Aorta (tissue), 5 donors: ENCODE results near the gene SYCE3. TPM values are rescaled to one million over a fixed set of nuclear protein-coding genes. Genes with fewer than 3 reads are reported as not detected.
"Not testable (repeated sequence)": the region's sequence is repeated elsewhere in the genome, so short reads cannot be mapped to it uniquely, and the experiment has no call there.

ENCODE experiments used
- ATAC-seq: fragments of 200-7000 bp; cut with Tn5 transposase; one replicate; pipeline ENCODE4 v1.9.1; 2022; ENCODE audit warnings: moderate library complexity; ENCODE audit not compliant: low FRiP score
- DNase-seq, 2 donors: peaks; one replicate each; pipeline ENCODE4 v3.0.0-alpha.2; 2020
- H3K27ac ChIP-seq, 2 donors: one replicate each; pipeline ENCODE4 v1.5.1; 2013; ENCODE audit warnings: low read length in 2 of 2, mild to moderate bottlenecking in 2 of 2, moderate library complexity in 2 of 2, control low read depth in 1 of 2, inconsistent platforms in 1 of 2, low read depth in 1 of 2
- H3K27me3 ChIP-seq, 2 donors: one replicate each; pipeline ENCODE4 v1.6.1; 2013; ENCODE audit warnings: control low read depth in 1 of 2, low read length in 1 of 2, mild to moderate bottlenecking in 1 of 2, moderate library complexity in 1 of 2; ENCODE audit not compliant: insufficient read depth in 2 of 2, control insufficient read depth in 1 of 2
- H3K36me3 ChIP-seq, 2 donors: one replicate each; pipeline ENCODE4 v1.6.1; 2013; ENCODE audit warnings: control low read depth in 1 of 2, low read length in 1 of 2, mild to moderate bottlenecking in 1 of 2; ENCODE audit not compliant: insufficient read depth in 2 of 2, control insufficient read depth in 1 of 2
- H3K4me1 ChIP-seq, 2 donors: one replicate each; pipeline ENCODE4 v1.6.1; 2013; ENCODE audit warnings: low read length in 2 of 2, control low read depth in 1 of 2, mild to moderate bottlenecking in 1 of 2, moderate library complexity in 1 of 2; ENCODE audit not compliant: insufficient read depth in 2 of 2, control insufficient read depth in 1 of 2
- H3K4me3 ChIP-seq, 2 donors: one replicate each; pipeline ENCODE4 v1.5.1; 2013; ENCODE audit warnings: low read length in 2 of 2, control low read depth in 1 of 2, mild to moderate bottlenecking in 1 of 2
- H3K9me3 ChIP-seq: one replicate; pipeline ENCODE4 v1.6.1; 2013; ENCODE audit warnings: mild to moderate bottlenecking, low read length; ENCODE audit not compliant: control insufficient read depth
- WGBS, 2 donors: extraction: QIAGEN DNeasy Blood & Tissue Kit; methylation state at CpG; one replicate each; pipeline ENCODE4 v1.1.7; 2013; 5-methylcytosine and 5-hydroxymethylcytosine counted together
- intact Hi-C, 2 donors: fragments of 100-400 bp; cut with DNase I; formaldehyde crosslinking; loops; one replicate each; pipeline versions ENCODE4 v1.14.2 to v1.15.0; 2022
- polyA plus RNA-seq, 2 donors: library from polyadenylated mRNA; stranded (reverse); fragments of 200-250 nt; gene quantifications; one replicate each; pipeline ENCODE4 v1.2.3, GENCODE V29; 2013
- total RNA-seq, 2 donors: library from RNA; stranded (reverse); fragmentation: NEBNext Ultra II Directional; extraction: Animal tissue kit (Norgen Biotek cat#: 25700); gene quantifications; one replicate each; pipeline ENCODE4 v1.2.1, GENCODE V29; 2021
- donor health status: healthy with polysubstance abuse.
- donor health status: Bipolar disorder and iron deficiency.
- donor health status: DM: no; HTN: no; CAD: no.
- donor health status: DM: no; HTN: no; CAD: no.
- donor health status: DM: yes; HTN: yes; CAD: no.

Gene SYCE3
- total and polyA plus RNA-seq, 4 donors: 1.5 TPM; not detected in 3

- 93 to 94% methylated on average over 19 of the region's 19 CpGs for WGBS, 2 donors
- Histone ChIP-seq H3K9me3 (no peaks in the 10 kb centered on the region), H3K27me3 (no peaks in the 10 kb centered on the region), H3K4me1 (no peaks in the 10 kb centered on the region), H3K36me3 (no peaks in the 10 kb centered on the region), H3K4me3 (no peak overlapping the region), H3K27ac (no peak overlapping the region)
- intact Hi-C loops: no loop called here
- ATAC-seq (peak; percentile 4), DNase-seq (peak in 1 of 2 donors; percentile 77)
These were observed 20.2 kb downstream of the SYCE3 start for GRCh38 chr22:50542416-50542927.

- H3K36me3 ChIP-seq, ATAC-seq, H3K4me3 ChIP-seq, H3K4me1 ChIP-seq, H3K27ac ChIP-seq, H3K9me3 ChIP-seq, intact Hi-C loops, H3K27me3 ChIP-seq: not testable (repeated sequence)
- 78 to 83% methylated on average over 5 of the region's 5 CpGs for WGBS, 2 donors
- DNase-seq: peak in 1 of 2 donors; percentile 76
These were observed 21.1 kb downstream of the SYCE3 start for GRCh38 chr22:50541667-50542026.

GRCh38 chr22:50540381-50540780 is 22.3 kb downstream of the SYCE3 start:
- DNase-seq (peak in 1 of 2 donors; percentile 41), ATAC-seq (no peak)
- no peaks in the 10 kb centered on the region for H3K36me3 ChIP-seq
- H3K4me3 ChIP-seq: no peak overlapping the region
- intact Hi-C loops: no loop called here
- no peaks in the 10 kb centered on the region for H3K27me3 ChIP-seq
- no peaks in the 10 kb centered on the region for H3K9me3 ChIP-seq
- H3K4me1 ChIP-seq: no peaks in the 10 kb centered on the region
- H3K27ac ChIP-seq: no peak overlapping the region
- WGBS, 2 donors: 82% methylated on average over 10 of the region's 10 CpGs

GRCh38 chr22:50537765-50538164 is 25.0 kb downstream of the SYCE3 start:
- Histone ChIP-seq H3K27ac (no peak overlapping the region), H3K9me3 (no peaks in the 10 kb centered on the region), H3K4me3 (no peak overlapping the region), H3K36me3 (no peaks in the 10 kb centered on the region), H3K27me3 (no peaks in the 10 kb centered on the region), H3K4me1 (no peaks in the 10 kb centered on the region)
- DNase-seq: peak; percentile 41 to 69
- ATAC-seq: no peak
- intact Hi-C loops: no loop called here
- WGBS, 2 donors: 81 to 84% methylated on average over 13 of the region's 13 CpGs

GRCh38 chr22:50536226-50536625 is 26.5 kb downstream of the SYCE3 start:
- Histone ChIP-seq H3K4me3 (no peak overlapping the region), H3K36me3 (no peaks in the 10 kb centered on the region), H3K4me1 (no peaks in the 10 kb centered on the region), H3K9me3 (no peaks in the 10 kb centered on the region), H3K27ac (no peak overlapping the region), H3K27me3 (no peaks in the 10 kb centered on the region)
- DNase-seq (no peak), ATAC-seq (no peak)
- 81 to 84% methylated on average over 3 of the region's 3 CpGs for WGBS, 2 donors
- intact Hi-C loops: no loop called here

GRCh38 chr22:50535113-50535512 is 27.6 kb downstream of the SYCE3 start:
- 89 to 91% methylated on average over 7 of the region's 8 CpGs for WGBS, 2 donors
- DNase-seq (peak in 1 of 2 donors; percentile 27), ATAC-seq (no peak)
- Histone ChIP-seq H3K36me3 (no peaks in the 10 kb centered on the region), H3K27me3 (no peaks in the 10 kb centered on the region), H3K4me1 (no peaks in the 10 kb centered on the region), H3K4me3 (no peak overlapping the region), H3K9me3 (no peaks in the 10 kb centered on the region), H3K27ac (no peak overlapping the region)
- intact Hi-C loops: no loop called here

GRCh38 chr22:50533856-50534711 is 28.6 kb downstream of the SYCE3 start:
- peak; percentile 62 to 82 for DNase-seq
- H3K27me3 ChIP-seq, intact Hi-C loops, H3K4me1 ChIP-seq, ATAC-seq, H3K27ac ChIP-seq, H3K4me3 ChIP-seq, H3K9me3 ChIP-seq, H3K36me3 ChIP-seq: not testable (repeated sequence)
- 56 to 62% methylated on average over 21 of the region's 21 CpGs for WGBS, 2 donors

- ATAC-seq: no peak
- WGBS, 2 donors: 75 to 79% methylated on average over 19 of the region's 19 CpGs
These were observed 29.6 kb downstream of the SYCE3 start for GRCh38 chr22:50532824-50533796.

More at GRCh38 chr22:50532824-50533796, 29.6 kb downstream of the SYCE3 start:
- intact Hi-C loops: no loop called here
- DNase-seq: peak in 1 of 2 donors; percentile 51
- H3K27ac ChIP-seq: no peak overlapping the region
- H3K4me1 ChIP-seq: no peaks in the 10 kb centered on the region
- no peaks in the 10 kb centered on the region for H3K27me3 ChIP-seq
- H3K36me3 ChIP-seq: no peaks in the 10 kb centered on the region
- no peak overlapping the region for H3K4me3 ChIP-seq
- H3K9me3 ChIP-seq: no peaks in the 10 kb centered on the region
